Measurements from ENCODE around the gene GOLGA8H.
"Not testable (repeated sequence)": the region's sequence is repeated elsewhere in the genome, so short reads cannot be mapped to it uniquely, and the experiment has no call there.

GOLGA8H gene

GRCh38 chr15:30603796-30604195 lies at the start of gene GOLGA8H:
GOLGA8H (plus strand) TSS chr15:30604028; CDS start chr15:30604126, 98 bp downstream.
- not testable (repeated sequence) for DNase-seq

- not testable (repeated sequence) for DNase-seq
Observed at GRCh38 chr15:30566949-30567348, 36.9 kb upstream of the GOLGA8H start.

GRCh38 chr15:30573012-30573491 lies 30.8 kb upstream of the GOLGA8H start:
- not testable (repeated sequence) for DNase-seq

- not testable (repeated sequence) for DNase-seq
Observed at GRCh38 chr15:30579394-30579970, 24.3 kb upstream of the GOLGA8H start.

- DNase-seq: not testable (repeated sequence)
Observed at GRCh38 chr15:30580716-30581115, 23.1 kb upstream of the GOLGA8H start.

GRCh38 chr15:30598953-30599352 lies 4.9 kb upstream of the GOLGA8H start:
- DNase-seq: not testable (repeated sequence)

- not testable (repeated sequence) for DNase-seq
Observed at GRCh38 chr15:30612271-30612670, 8.4 kb downstream of the GOLGA8H start.

- not testable (repeated sequence) for DNase-seq
Observed at GRCh38 chr15:30621342-30621741, 17.5 kb downstream of the GOLGA8H start.

GRCh38 chr15:30625436-30626193 lies 21.8 kb downstream of the GOLGA8H start, which contains the start of gene ARHGAP11B:
ARHGAP11B (plus strand) TSS chr15:30626128.
- DNase-seq: not testable (repeated sequence)

GRCh38 chr15:30626194-30626565 lies 22.4 kb downstream of the GOLGA8H start:
- DNase-seq: not testable (repeated sequence)

- DNase-seq: not testable (repeated sequence)
Observed at GRCh38 chr15:30626632-30627031, 22.8 kb downstream of the GOLGA8H start.

- DNase-seq: no peak
Observed at GRCh38 chr15:30650012-30650929, 46.4 kb downstream of the GOLGA8H start.

GRCh38 chr15:30661154-30661553 lies 57.3 kb downstream of the GOLGA8H start:
- DNase-seq: not testable (repeated sequence)
